Fibroblast of the conjunctiva (primary cell): Measurements from ENCODE around the gene CRYGA.
"Not testable (repeated sequence)": the region's sequence is repeated elsewhere in the genome, so short reads cannot be mapped to it uniquely, and the experiment has no call there.

Experiments used
- DNase-seq: peaks from one replicate; pipeline ENCODE4 v3.0.0-alpha.2; 2010; ENCODE audit warnings: low read depth

The CRYGA gene

DNA sequence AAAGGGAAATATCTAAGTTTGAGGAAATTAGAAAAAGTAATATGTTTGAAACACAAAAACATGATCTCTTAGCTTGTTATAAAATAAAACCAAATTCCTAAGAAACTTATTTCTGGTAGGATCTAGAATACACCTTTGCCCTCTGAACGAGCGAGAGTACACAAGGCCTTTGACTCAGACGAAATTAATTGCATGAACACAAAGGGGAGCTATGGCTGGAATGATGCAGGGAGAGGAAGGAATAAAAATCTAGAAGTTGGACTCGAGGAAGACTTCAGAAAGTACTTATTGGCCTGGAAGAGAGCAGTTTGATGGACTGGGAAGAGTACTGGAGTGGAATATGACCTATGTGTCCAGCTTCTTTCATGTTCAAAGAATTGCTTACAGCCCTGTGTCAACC, 38.1 kb downstream of the CRYGA start:
- no peak for DNase-seq

DNA sequence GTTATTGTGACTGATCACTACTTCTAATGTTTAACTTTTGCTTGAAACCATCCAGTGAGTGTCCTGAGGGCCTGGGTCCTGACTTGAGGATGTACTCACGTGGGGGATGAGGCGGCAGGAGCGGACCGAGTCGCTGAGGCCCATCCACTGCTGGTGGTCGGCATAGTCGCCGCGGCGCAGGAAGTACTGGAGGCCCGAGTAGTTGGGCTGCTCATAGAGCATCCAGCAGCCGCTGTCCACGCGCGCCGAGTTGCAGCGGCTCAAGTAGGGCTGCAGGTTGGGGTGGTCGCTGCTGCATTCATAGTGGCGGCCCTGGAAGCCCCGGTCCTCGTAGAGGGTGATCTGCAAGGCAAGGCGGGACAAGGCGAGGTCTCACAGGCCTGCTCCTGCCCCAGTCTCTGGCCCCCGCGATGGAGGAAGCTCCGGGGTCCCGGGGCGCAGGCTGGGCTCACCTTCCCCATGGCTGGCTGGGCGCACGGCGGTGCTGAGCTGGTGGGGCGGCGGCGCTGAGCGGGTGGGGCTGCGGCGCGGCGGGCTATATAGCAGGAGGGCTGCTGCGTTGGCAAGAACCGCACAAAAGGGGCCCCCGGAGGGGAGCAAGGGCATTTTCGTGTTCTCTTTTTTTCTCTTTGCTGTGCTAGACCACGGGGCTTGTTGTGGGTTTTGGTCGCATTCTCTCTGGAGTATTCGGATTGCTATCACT, 39.2 kb downstream of the CRYGA start, which contains the start of gene CRYGD:
Gene CRYGD, minus strand, starts transcription at position 512 of the 703 bp plus-strand sequence. Its CDS starts 51 bp downstream, at position 461.
- not testable (repeated sequence) for DNase-seq

DNA sequence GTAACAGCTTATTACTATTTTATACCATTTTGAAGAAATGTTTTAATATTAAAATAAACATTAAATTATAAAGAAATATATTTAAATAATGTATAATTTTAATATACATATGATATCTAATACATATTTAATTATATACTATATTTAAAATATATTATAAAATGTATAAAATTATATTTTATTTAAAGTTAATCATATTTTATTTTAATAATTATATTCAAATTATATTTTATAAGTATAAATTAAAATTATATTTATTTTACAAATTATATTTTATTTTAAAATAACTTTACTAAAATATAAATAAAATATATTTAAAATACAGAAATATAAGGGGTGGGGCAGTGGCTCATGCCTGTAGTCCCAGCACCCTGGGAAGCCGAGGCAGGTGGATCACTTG, 41.1 kb downstream of the CRYGA start:
- DNase-seq: no peak

DNA sequence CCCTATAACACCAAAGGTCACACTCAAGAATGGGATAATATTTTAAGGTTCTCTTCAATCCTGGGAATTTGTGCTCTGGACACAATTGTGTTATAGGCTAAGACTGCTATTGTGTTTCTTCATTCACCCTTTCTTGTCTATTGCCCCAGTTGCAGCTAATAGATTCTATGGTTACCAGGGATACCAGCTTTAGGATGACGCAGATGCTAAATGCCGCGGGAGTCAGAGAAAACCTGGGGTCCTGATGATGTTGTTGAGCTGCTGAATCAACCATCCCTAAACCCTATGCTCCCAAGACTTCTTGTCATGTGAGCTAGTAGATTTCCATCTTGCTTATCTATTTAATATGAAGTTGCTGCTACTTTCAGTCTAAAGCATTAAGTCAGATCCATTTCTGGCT, 44.5 kb downstream of the CRYGA start:
- no peak for DNase-seq

DNA sequence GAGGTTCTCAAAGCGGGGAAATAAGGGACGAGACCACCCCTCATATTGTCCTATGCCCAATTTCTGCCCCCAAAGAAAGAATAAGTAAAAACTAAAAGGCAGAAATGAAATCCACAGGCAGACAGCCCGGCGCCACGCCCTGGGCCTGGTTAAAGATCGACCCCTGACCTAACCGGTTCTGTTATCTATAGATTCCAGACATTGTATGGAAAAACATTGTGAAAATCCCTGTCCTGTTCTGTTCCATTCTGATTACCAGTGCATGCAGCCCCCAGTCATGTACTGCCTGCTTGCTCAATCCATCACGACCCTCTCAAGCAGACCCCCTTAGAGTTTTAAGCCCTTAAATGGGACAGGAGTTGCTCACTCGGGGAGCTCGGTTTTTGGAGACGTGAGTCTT, 46.0 kb downstream of the CRYGA start:
- DNase-seq: not testable (repeated sequence)

DNA sequence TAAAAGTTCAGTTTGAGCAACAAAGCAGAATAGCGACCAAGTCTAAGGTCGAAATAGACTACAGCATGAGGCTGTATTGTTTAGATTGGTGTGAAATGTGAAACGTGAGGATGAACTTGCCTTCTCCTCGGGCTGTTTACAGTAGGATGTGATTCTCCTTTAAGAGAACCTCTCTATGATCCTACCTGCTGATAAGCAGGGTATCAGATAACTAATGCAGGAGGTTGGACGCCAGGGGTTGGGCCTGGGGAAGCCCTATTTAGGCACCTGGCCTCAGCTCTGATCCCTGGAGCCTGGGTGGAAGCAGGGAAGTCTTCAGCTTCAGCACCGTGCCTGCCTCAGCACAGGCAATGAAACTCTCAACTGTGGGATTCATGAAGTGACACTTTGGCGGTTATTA, 50.4 kb downstream of the CRYGA start:
- no peak for DNase-seq

DNA sequence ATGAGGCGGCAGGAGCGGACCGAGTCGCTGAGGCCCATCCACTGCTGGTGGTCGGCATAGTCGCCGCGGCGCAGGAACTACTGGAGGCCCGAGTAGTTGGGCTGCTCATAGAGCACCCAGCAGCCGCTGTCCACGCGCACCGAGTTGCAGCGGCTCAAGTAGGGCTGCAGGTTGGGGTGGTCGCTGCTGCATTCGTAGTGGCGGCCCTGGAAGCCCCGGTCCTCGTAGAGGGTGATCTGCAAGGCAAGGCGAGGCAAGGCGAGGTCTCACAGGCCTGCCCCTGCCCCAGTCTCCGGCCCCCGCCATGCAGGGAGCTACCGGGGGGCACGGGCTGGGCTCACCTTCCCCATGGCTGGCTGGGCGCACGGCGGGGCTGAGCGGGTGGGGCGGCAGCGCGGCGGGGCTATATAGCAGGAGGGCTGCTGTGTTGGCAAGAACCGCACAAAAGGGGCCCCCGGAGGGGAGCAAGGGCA, 51.1 kb downstream of the CRYGA start:
- DNase-seq: not testable (repeated sequence)
